ENCODE results near the gene PTPRB. TPM values are rescaled to one million over a fixed set of nuclear protein-coding genes. Genes with fewer than 3 reads are reported as not detected.

PTPRB gene
- total RNA-seq, 1 experiment from 2014 or later: 0.17 TPM

DNA sequence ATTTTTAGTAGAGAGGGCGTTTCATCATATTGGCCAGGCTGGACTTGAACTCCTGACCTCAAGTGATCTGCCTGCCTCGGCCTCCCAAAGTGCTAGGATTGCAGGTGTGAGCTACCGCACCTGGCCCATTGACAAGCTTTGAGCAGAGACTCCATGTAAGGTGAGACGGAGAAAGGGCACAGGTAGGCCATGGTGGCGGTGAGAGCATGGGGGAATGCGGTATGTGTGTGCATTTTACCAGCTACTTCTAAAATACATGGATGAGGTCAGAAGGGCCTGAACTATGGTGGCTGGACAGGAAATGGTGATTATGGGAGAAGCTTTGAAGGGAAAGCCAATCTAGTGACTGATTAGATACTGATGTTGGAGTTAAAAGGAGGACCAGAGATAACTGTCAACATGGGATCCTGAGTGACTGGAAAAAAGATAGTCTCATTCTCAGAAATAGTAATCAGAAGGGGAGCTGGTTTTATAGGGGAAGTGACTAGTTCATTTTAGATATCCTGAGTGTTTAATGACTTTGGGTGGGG is 21.9 kb upstream of the PTPRB start:
- H3K4me2 ChIP-seq (ENCODE audit: low read length): no peak overlapping the region
- POLR2A ChIA-PET: no interaction called here
- CTCF ChIA-PET: no interaction called here

More for the DNA sequence above, 21.9 kb upstream of the PTPRB start:
- H3K36me3 ChIP-seq (ENCODE audit: control insufficient read depth in 1 of 2, insufficient read depth in 2 of 2, low read length in 2 of 2): no peaks in the 10 kb centered on the region
- no peaks in the 10 kb centered on the region for H3K9me3 ChIP-seq (ENCODE audit: control insufficient read depth in 1 of 2, insufficient read depth in 1 of 2, low read depth in 1 of 2, low read length in 2 of 2)
- no peak overlapping the region for H3K27ac ChIP-seq (ENCODE audit: low read depth, low read length)
- no peak for ATAC-seq
- DNase-seq (ENCODE audit: low read depth, low spot score): no peak
- H3K9ac ChIP-seq (ENCODE audit: low read length): no peak overlapping the region
- H3K79me2 ChIP-seq (ENCODE audit: insufficient read depth, low read length): no peaks in the 10 kb centered on the region
- H3K4me1 ChIP-seq (ENCODE audit: control insufficient read depth in 1 of 2, insufficient read depth in 2 of 2, low read length in 2 of 2): peaks cover 6 to 8% of the 10 kb centered on the region in 2 experiments; a peak in 3 of 4 replicates
- RAD21 ChIA-PET (ENCODE audit: low non-redundant PET in 1 of 2, low total read pairs in 2 of 2, uncharacterized antibody in 2 of 2, unreplicated experiment in 2 of 2): no interaction called here
- no peaks in the 10 kb centered on the region for H3K27me3 ChIP-seq (ENCODE audit: insufficient read depth, low read length)
- no peaks in the 10 kb centered on the region for H4K20me1 ChIP-seq (ENCODE audit: insufficient read depth)
- 0 out of 2 replicates have a peak, but pooled peaks cover 4% of the 10 kb centered on the region for H3K9me2 ChIP-seq (ENCODE audit: insufficient read depth)
- H2AFZ ChIP-seq (ENCODE audit: low read depth, low read length, poor library complexity, severe bottlenecking): no peak overlapping the region
- intact Hi-C loops (cut with micrococcal nuclease): no loop called here
- H3K4me3 ChIP-seq (replicated peaks in 1 of 2; ENCODE audit: low read depth in 1 of 2, low read length in 2 of 2): no peak overlapping the region
- TF ChIP-seq, protein P1, sequence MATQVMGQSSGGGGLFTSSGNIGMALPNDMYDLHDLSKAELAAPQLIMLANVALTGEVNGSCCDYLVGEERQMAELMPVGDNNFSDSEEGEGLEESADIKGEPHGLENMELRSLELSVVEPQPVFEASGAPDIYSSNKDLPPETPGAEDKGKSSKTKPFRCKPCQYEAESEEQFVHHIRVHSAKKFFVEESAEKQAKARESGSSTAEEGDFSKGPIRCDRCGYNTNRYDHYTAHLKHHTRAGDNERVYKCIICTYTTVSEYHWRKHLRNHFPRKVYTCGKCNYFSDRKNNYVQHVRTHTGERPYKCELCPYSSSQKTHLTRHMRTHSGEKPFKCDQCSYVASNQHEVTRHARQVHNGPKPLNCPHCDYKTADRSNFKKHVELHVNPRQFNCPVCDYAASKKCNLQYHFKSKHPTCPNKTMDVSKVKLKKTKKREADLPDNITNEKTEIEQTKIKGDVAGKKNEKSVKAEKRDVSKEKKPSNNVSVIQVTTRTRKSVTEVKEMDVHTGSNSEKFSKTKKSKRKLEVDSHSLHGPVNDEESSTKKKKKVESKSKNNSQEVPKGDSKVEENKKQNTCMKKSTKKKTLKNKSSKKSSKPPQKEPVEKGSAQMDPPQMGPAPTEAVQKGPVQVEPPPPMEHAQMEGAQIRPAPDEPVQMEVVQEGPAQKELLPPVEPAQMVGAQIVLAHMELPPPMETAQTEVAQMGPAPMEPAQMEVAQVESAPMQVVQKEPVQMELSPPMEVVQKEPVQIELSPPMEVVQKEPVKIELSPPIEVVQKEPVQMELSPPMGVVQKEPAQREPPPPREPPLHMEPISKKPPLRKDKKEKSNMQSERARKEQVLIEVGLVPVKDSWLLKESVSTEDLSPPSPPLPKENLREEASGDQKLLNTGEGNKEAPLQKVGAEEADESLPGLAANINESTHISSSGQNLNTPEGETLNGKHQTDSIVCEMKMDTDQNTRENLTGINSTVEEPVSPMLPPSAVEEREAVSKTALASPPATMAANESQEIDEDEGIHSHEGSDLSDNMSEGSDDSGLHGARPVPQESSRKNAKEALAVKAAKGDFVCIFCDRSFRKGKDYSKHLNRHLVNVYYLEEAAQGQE (IDR thresholded peaks at IDR 0.05; ENCODE audit: low read depth): no peak
- TF ChIP-seq, protein P2, sequence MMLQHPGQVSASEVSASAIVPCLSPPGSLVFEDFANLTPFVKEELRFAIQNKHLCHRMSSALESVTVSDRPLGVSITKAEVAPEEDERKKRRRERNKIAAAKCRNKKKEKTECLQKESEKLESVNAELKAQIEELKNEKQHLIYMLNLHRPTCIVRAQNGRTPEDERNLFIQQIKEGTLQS (IDR thresholded peaks at IDR 0.05): no peak
- TF ChIP-seq ZNF274 (IDR thresholded peaks at IDR 0.05; ENCODE audit: low read depth, low read length) (no peak), CEBPB (IDR thresholded peaks at IDR 0.05; ENCODE audit: low read depth) (no peak), CBX3 (IDR thresholded peaks at IDR 0.05; ENCODE audit: low read depth) (no peak), EZH2phosphoT487 (IDR thresholded peaks at IDR 0.05; ENCODE audit: borderline replicate concordance) (no peak), ELF1 (IDR thresholded peaks at IDR 0.05; ENCODE audit: borderline replicate concordance, low read depth) (no peak), FOSL1 (IDR thresholded peaks at IDR 0.05; ENCODE audit: low read depth) (no peak), RAD21 (IDR thresholded peaks at IDR 0.05; ENCODE audit: low read depth) (no peak), SRF (IDR thresholded peaks at IDR 0.05; ENCODE audit: low read depth) (no peak)
- TF ChIP-seq, protein P3, sequence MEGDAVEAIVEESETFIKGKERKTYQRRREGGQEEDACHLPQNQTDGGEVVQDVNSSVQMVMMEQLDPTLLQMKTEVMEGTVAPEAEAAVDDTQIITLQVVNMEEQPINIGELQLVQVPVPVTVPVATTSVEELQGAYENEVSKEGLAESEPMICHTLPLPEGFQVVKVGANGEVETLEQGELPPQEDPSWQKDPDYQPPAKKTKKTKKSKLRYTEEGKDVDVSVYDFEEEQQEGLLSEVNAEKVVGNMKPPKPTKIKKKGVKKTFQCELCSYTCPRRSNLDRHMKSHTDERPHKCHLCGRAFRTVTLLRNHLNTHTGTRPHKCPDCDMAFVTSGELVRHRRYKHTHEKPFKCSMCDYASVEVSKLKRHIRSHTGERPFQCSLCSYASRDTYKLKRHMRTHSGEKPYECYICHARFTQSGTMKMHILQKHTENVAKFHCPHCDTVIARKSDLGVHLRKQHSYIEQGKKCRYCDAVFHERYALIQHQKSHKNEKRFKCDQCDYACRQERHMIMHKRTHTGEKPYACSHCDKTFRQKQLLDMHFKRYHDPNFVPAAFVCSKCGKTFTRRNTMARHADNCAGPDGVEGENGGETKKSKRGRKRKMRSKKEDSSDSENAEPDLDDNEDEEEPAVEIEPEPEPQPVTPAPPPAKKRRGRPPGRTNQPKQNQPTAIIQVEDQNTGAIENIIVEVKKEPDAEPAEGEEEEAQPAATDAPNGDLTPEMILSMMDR (IDR thresholded peaks at IDR 0.05 in 2 of 3, conservative IDR thresholded peaks at IDR 0.05 in 1 of 3; ENCODE audit: borderline replicate concordance in 1 of 3, insufficient read depth in 1 of 3, low read depth in 2 of 3, low read length in 2 of 3): no peak
- BruUV-seq (replicated peaks): no TSS peak
